C4-2B (cell line): ENCODE data around the gene SCAP.

Source experiments
- H3K27ac ChIP-seq: fragments of 450-650 bp; 2 replicates; pipeline ENCODE4 v1.5.1; 2017
- ZFX ChIP-seq: fragments of 450-650 bp; IDR thresholded peaks from 2 replicates; pipeline ENCODE4 v1.6.1; 2017
- TF ChIP-seq, protein P1 (sequence below): fragments of 450-650 bp; conservative IDR thresholded peaks from 2 replicates; pipeline ENCODE4 v1.5.1; 2017; ENCODE audit warnings: mild to moderate bottlenecking

SCAP gene

DNA sequence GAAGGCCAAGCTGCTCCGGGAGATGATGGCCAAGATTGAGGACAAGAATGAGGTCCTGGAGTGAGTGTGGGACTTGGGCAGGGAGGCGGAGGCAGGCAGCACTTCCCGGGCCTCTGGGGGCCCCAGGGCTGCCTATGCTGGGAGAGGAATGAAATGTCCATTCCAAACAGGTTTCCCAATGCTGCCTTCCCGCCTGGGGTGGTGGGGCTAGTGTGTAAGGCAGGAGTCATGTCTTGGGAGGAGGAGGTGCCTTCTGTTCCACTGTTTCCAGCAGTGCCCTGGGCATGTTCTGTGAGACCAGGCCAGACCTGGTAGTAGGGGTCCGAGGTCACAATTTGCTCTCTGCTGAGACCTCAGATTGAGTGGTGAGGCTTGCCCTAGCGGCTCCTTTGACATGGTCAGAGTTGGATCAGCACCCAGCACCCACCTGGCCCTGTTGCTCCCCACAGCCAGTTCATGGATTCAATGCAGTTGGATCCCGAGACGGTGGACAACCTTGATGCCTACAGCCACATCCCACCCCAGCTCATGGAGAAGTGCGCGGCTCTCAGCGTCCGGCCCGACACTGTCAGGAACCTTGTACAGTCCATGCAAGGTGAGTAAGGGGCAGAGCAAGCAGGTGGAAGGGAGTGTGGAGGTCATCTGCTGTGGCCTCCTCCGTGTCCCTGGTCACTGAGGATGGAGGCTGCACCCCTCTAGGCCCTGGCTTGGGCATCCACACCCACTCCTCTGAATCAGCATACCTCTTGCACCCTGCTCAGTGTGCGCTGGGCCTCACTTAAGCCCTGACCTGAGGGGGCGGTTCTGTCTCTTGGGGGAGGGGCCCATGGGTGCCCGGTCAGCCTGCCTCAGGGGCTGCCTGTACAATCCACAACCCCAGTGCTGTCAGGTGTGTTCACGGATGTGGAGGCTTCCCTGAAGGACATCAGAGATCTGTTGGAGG lies 67.6 kb downstream of the SCAP start:
- no peak for TF ChIP-seq ZFX
- TF ChIP-seq, protein P1, sequence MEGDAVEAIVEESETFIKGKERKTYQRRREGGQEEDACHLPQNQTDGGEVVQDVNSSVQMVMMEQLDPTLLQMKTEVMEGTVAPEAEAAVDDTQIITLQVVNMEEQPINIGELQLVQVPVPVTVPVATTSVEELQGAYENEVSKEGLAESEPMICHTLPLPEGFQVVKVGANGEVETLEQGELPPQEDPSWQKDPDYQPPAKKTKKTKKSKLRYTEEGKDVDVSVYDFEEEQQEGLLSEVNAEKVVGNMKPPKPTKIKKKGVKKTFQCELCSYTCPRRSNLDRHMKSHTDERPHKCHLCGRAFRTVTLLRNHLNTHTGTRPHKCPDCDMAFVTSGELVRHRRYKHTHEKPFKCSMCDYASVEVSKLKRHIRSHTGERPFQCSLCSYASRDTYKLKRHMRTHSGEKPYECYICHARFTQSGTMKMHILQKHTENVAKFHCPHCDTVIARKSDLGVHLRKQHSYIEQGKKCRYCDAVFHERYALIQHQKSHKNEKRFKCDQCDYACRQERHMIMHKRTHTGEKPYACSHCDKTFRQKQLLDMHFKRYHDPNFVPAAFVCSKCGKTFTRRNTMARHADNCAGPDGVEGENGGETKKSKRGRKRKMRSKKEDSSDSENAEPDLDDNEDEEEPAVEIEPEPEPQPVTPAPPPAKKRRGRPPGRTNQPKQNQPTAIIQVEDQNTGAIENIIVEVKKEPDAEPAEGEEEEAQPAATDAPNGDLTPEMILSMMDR: no peak
- no peak overlapping the region for H3K27ac ChIP-seq

- TF ChIP-seq ZFX: no peak
- TF ChIP-seq, protein P1: no peak
- no peak overlapping the region for H3K27ac ChIP-seq
Measured at GRCh38 chr3:47407237-47407636, 68.5 kb downstream of the SCAP start.

GRCh38 chr3:47406762-47407149 lies 69.0 kb downstream of the SCAP start:
- H3K27ac ChIP-seq: no peak overlapping the region
- TF ChIP-seq, protein P1: no peak
- TF ChIP-seq ZFX: no peak

- TF ChIP-seq, protein P1: no peak
- TF ChIP-seq ZFX: no peak
- H3K27ac ChIP-seq: no peak overlapping the region
Measured at GRCh38 chr3:47405820-47406761, 69.7 kb downstream of the SCAP start.

DNA sequence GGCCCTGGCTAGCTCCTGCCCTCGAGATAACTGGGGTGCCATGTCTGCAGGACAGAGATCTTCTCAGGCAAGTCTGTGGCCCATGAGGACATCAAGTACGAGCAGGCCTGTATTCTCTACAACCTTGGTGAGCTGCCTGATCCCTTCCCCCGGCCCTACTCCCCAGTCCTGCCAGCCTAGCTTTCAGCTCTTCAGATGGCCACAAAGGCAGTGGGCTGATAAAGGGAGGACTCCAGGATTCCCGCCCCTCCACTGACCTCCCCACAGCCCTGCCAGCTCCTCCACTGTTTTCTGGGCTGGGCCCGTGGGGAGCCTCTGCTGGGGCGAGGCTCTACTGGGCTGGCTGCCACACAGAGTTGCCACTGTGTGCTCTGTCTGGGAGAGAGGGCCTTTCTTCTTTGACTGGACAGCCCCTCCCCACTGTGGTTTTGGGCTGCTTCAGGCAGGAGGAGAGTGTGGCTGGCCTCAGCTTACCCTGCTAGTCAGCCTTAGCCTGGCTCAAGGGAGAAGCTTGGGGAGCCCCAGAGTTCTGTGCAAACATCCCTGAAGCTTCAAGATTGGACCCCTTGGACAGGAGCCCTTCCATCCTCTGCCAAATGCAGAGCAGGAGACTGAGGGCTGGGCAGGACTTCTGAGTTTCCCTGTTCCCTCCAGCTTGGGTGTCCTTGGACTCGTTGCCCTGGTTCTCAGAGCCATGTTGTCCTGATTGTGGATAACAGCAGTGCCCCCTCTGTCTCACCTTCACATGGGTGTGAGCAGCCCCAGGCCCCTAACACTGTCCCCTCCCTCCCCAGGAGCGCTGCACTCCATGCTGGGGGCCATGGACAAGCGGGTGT lies 70.6 kb downstream of the SCAP start:
- no peak for TF ChIP-seq ZFX

GRCh38 chr3:47404431-47404876 lies 71.3 kb downstream of the SCAP start:
- H3K27ac ChIP-seq: no peak overlapping the region
- TF ChIP-seq, protein P1: no peak
- TF ChIP-seq ZFX: no peak

More for the DNA sequence above, 70.6 kb downstream of the SCAP start:
- H3K27ac ChIP-seq: no peak overlapping the region
